HG02840 (cell line): ENCODE data around the gene HSPA1B.
"Not testable (repeated sequence)": the region's sequence is repeated elsewhere in the genome, so short reads cannot be mapped to it uniquely, and the experiment has no call there.

Source experiments
- ATAC-seq: cut with Tn5 transposase; IDR thresholded peaks from one replicate; pipeline ENCODE4 v1.9.1; 2021; ENCODE audit warnings: mild to moderate bottlenecking, moderate library complexity, moderate number of reproducible peaks; ENCODE audit not compliant: unreplicated experiment, low FRiP score

The HSPA1B gene

GRCh38 chr6:31827286-31828079 lies at the start of gene HSPA1B:
HSPA1B (plus strand) TSS chr6:31827738; CDS start chr6:31827951, 213 bp downstream.
- peak; percentile 70 for ATAC-seq

GRCh38 chr6:31778193-31778592 lies 49.3 kb upstream of the HSPA1B start:
- no peak for ATAC-seq

- ATAC-seq: no peak
Observed at GRCh38 chr6:31778999-31779885, 48.3 kb upstream of the HSPA1B start.

- ATAC-seq: no peak
Observed at GRCh38 chr6:31779908-31780307, 47.6 kb upstream of the HSPA1B start.

- no peak for ATAC-seq
Observed at GRCh38 chr6:31780507-31781243, 46.9 kb upstream of the HSPA1B start.

- ATAC-seq: no peak
Observed at GRCh38 chr6:31781244-31782125, 46.1 kb upstream of the HSPA1B start.

GRCh38 chr6:31782126-31782855 lies 45.2 kb upstream of the HSPA1B start:
- ATAC-seq: no peak

GRCh38 chr6:31784098-31784925 lies 43.2 kb upstream of the HSPA1B start:
- no peak for ATAC-seq

GRCh38 chr6:31785475-31785874 lies 42.1 kb upstream of the HSPA1B start:
- ATAC-seq: no peak

GRCh38 chr6:31791324-31792089 lies 36.0 kb upstream of the HSPA1B start:
- no peak for ATAC-seq

- no peak for ATAC-seq
Observed at GRCh38 chr6:31792090-31792374, 35.5 kb upstream of the HSPA1B start.

GRCh38 chr6:31792761-31793171 lies 34.8 kb upstream of the HSPA1B start:
- no peak for ATAC-seq

- ATAC-seq: not testable (repeated sequence)
Observed at GRCh38 chr6:31793927-31794245, 33.7 kb upstream of the HSPA1B start.

GRCh38 chr6:31794294-31794865 lies 33.2 kb upstream of the HSPA1B start:
- no peak for ATAC-seq

- ATAC-seq: no peak
Observed at GRCh38 chr6:31794866-31795615, 32.5 kb upstream of the HSPA1B start.

GRCh38 chr6:31795616-31796298 lies 31.8 kb upstream of the HSPA1B start, which contains the start of gene VARS1:
VARS1 (minus strand) TSS chr6:31795752; CDS start chr6:31795217, 535 bp downstream.
- ATAC-seq: no peak
